HepG2 (cell line): ENCODE data around the gene HCFC1R1. TPM values are rescaled to one million over a fixed set of nuclear protein-coding genes. Genes with fewer than 3 reads are reported as not detected.

ENCODE experiments used
- ARID5B ChIP-seq: IDR thresholded peaks from 2 replicates; pipeline ENCODE4 v1.4.0; 2020; ENCODE audit warnings: mild to moderate bottlenecking, missing genetic modification reagents
- ATF7 ChIP-seq, 2 experiments: fragments of 450-650 bp in 1 of 2; sonication (generic) in 1 of 2; formaldehyde crosslinking in 1 of 2; IDR thresholded peaks; 2 replicates each; pipeline versions ENCODE4 v1.4.0 to v1.6.1; 2016 to 2020; ENCODE audit warnings: antibody characterized with exemption in 1 of 2, mild to moderate bottlenecking in 1 of 2, missing genetic modification reagents in 1 of 2
- DDIT3 ChIP-seq: sonication (generic); formaldehyde crosslinking; IDR thresholded peaks from 2 replicates; pipeline ENCODE4 v1.4.0; 2020; ENCODE audit warnings: mild to moderate bottlenecking, missing genetic modification reagents
- FOSL1 ChIP-seq: sonication (generic); formaldehyde crosslinking; IDR thresholded peaks from 2 replicates; pipeline ENCODE4 v1.9.0; 2021; ENCODE audit warnings: missing genetic modification reagents, borderline replicate concordance
- GATAD2A ChIP-seq: IDR thresholded peaks from 2 replicates; pipeline ENCODE4 v1.6.1; 2016
- HES4 ChIP-seq: sonication (generic); formaldehyde crosslinking; IDR thresholded peaks from 2 replicates; pipeline ENCODE4 v1.9.0; 2021; ENCODE audit warnings: mild to moderate bottlenecking, missing genetic modification reagents, borderline replicate concordance
- JUNB ChIP-seq: sonication (generic); formaldehyde crosslinking; IDR thresholded peaks from 2 replicates; pipeline ENCODE4 v1.8.0; 2022; ENCODE audit warnings: missing genetic modification reagents, mild to moderate bottlenecking, borderline replicate concordance
- PATZ1 ChIP-seq: sonication (generic); formaldehyde crosslinking; IDR thresholded peaks from 2 replicates; pipeline ENCODE4 v1.4.0; 2020; ENCODE audit warnings: missing genetic modification reagents
- POLR2A ChIP-seq, 2 experiments: IDR thresholded peaks; 2 replicates each; pipeline ENCODE4 v1.6.1; 2011; ENCODE audit warnings: low read depth in 2 of 2, low read length in 2 of 2, mild to moderate bottlenecking in 1 of 2, moderate library complexity in 1 of 2; ENCODE audit not compliant: insufficient read depth in 1 of 2
- POLR2AphosphoS5 ChIP-seq: IDR thresholded peaks from 2 replicates; pipeline ENCODE4 v1.6.1; 2012; ENCODE audit warnings: low read depth, low read length
- RBFOX2 ChIP-seq: fragments of 200-400 bp; formaldehyde crosslinking; IDR thresholded peaks from 2 replicates; pipeline ENCODE4 v1.6.1; 2017; ENCODE audit warnings: low read depth, mild to moderate bottlenecking, low read length
- SP5 ChIP-seq: IDR thresholded peaks from 2 replicates; pipeline ENCODE4 v1.6.1; 2016; ENCODE audit warnings: low read depth, borderline replicate concordance
- XRCC5 ChIP-seq: fragments of 200-400 bp; formaldehyde crosslinking; optimal IDR thresholded peaks from 2 replicates; pipeline ENCODE3; 2017; ENCODE audit warnings: mild to moderate bottlenecking, low read length
- ZC3H4 ChIP-seq: sonication (generic); formaldehyde crosslinking; IDR thresholded peaks from 2 replicates; pipeline ENCODE4 v1.4.0; 2020; ENCODE audit warnings: missing genetic modification reagents, borderline replicate concordance
- ZZZ3 ChIP-seq: sonication (generic); formaldehyde crosslinking; IDR thresholded peaks from 2 replicates; pipeline ENCODE4 v1.4.0; 2020; ENCODE audit warnings: missing genetic modification reagents, mild to moderate bottlenecking, borderline replicate concordance
- polyA plus RNA-seq, 8 experiments: library from polyadenylated mRNA; depleted of rRNA in 3 of 8; stranded (reverse) in 7 of 8; unstranded in 1 of 8; fragments of >200 nt; fragmentation: Illumina TruSeq in 4 of 8; extraction: Trizol in 4 of 8; gene quantifications; 2 replicates each; pipeline versions ENCODE4 v1.2.1 to v1.2.3, GENCODE V29; 2011 to 2016; ENCODE audit warnings: low read depth in 4 of 8, missing spikeins in 1 of 8, mixed read lengths in 1 of 8; ENCODE audit not compliant: insufficient read depth in 1 of 8
- total RNA-seq, 5 experiments: library from RNA; depleted of rRNA; stranded (reverse); fragments of >200 nt; fragmentation: Illumina TruSeq; extraction: Trizol; gene quantifications; 2 replicates each; pipeline ENCODE4 v1.2.3, GENCODE V29; 2016; ENCODE audit warnings: low read depth in 1 of 5

Gene HCFC1R1
- total and polyA plus RNA-seq, 2 of the 13 experiments (the other 11 are each of a cell fraction or from before 2014, with no cell fraction given): 13.8 to 16.1 TPM

- TF ChIP-seq ZC3H4 (0 out of 2 replicates have a peak, but pooled peaks have one; percentile 22), XRCC5 (peak; percentile 19), ATF7 (IDR thresholded peaks at IDR 0.05) (no peak), ATF7 (CRISPR knock-in tag; IDR thresholded peaks at IDR 0.05) (peak; percentile 19; the same call in 1 of the 2 replicates), POLR2AphosphoS5 (no peak), FOSL1 (CRISPR knock-in tag) (peak; percentile 91), DDIT3 (CRISPR knock-in tag) (no peak), HES4 (CRISPR knock-in tag) (no peak), ZZZ3 (CRISPR knock-in tag) (0 out of 2 replicates have a peak, but pooled peaks have one; percentile 33), GATAD2A (CRISPR knock-in tag) (peak; percentile 16; the same call in 1 of the 2 replicates), POLR2A (IDR thresholded peaks at IDR 0.05; ENCODE audit: insufficient read depth in 1 of 2, low read depth in 2 of 2, low read length in 2 of 2) (peak in 1 of 2 experiments; percentile 40; a peak in 2 of 4 replicates), ARID5B (CRISPR knock-in tag) (peak; percentile 13; the same call in 1 of the 2 replicates), PATZ1 (peak; percentile 86), JUNB (peak; percentile 68; the same call in 1 of the 2 replicates), RBFOX2 (0 out of 2 replicates have a peak, but pooled peaks have one; percentile 26), SP5 (CRISPR knock-in tag) (peak; percentile 40; the same call in 1 of the 2 replicates)
Measured at GRCh38 chr16:3022208-3022683, 1.5 kb downstream of the HCFC1R1 start (continued).
